ENCODE measurements around the gene WDR70.
"Not testable (repeated sequence)": the region's sequence is repeated elsewhere in the genome, so short reads cannot be mapped to it uniquely, and the experiment has no call there.

DNA sequence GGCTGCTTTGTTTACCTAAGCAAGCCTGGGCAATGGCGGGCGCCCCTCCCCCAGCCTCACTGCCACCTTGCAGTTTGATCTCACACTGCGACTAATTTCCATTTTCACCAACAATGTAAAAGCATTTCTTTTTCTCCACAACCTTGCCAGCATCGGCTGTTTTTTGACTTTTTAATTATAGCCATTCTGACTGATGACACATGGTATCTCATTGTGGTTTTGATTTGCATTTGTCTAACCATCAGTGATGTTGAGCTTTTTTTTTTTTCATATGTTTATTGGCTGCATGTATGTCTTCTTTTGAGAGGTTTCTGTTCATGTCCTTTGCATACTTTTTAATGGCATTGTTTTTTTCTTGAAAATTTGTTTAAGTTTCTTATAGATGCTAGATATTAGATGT is 300.8 kb downstream of the WDR70 start:
- TF ChIP-seq, protein P1, sequence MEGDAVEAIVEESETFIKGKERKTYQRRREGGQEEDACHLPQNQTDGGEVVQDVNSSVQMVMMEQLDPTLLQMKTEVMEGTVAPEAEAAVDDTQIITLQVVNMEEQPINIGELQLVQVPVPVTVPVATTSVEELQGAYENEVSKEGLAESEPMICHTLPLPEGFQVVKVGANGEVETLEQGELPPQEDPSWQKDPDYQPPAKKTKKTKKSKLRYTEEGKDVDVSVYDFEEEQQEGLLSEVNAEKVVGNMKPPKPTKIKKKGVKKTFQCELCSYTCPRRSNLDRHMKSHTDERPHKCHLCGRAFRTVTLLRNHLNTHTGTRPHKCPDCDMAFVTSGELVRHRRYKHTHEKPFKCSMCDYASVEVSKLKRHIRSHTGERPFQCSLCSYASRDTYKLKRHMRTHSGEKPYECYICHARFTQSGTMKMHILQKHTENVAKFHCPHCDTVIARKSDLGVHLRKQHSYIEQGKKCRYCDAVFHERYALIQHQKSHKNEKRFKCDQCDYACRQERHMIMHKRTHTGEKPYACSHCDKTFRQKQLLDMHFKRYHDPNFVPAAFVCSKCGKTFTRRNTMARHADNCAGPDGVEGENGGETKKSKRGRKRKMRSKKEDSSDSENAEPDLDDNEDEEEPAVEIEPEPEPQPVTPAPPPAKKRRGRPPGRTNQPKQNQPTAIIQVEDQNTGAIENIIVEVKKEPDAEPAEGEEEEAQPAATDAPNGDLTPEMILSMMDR (conservative IDR thresholded peaks at IDR 0.05), result not testable (repeated sequence)
- not testable (repeated sequence) for TF ChIP-seq EZH2 (IDR thresholded peaks at IDR 0.05; ENCODE audit: low read depth)

Data from PC-9 (cell line).